A673 (cell line): ENCODE results near the gene GALNT11. TPM values are rescaled to one million over a fixed set of nuclear protein-coding genes. Genes with fewer than 3 reads are reported as not detected.
"Not testable (repeated sequence)": the region's sequence is repeated elsewhere in the genome, so short reads cannot be mapped to it uniquely, and the experiment has no call there.

ENCODE experiments used
- BruUV-seq: library from RNA; stranded (reverse); fragments of 400-500 nt; replicated peaks from 2 replicates; lab custom pipeline; 2021; lab: Mats Ljungman, UMichigan
- CTCF ChIA-PET: fragments of 300-600 bp; sonication (Branson Sonifier 250); formaldehyde crosslinking; loops from one replicate; lab custom pipeline; 2022; ENCODE audit warnings: antibody characterized with exemption; lab: Charles Lee
- POLR2A ChIA-PET: fragments of 300-600 bp; sonication (Branson Sonifier 250); formaldehyde crosslinking; loops from one replicate; lab custom pipeline; 2022; ENCODE audit warnings: antibody characterized with exemption; ENCODE audit not compliant: low non-redundant PET; lab: Charles Lee
- DNase-seq: peaks from one replicate; pipeline ENCODE4 v3.0.0-alpha.2; 2015; ENCODE audit warnings: low spot score
- H3K27ac ChIP-seq: fragments of 200-600 bp; sonication (generic); 2 replicates; pipeline ENCODE4 v1.5.1; 2016; ENCODE audit warnings: mixed run types, low read depth, mild to moderate bottlenecking, mixed read lengths, antibody characterized with exemption, low read length; ENCODE audit not compliant: poor library complexity, severe bottlenecking
- H3K27me3 ChIP-seq: fragments of 200-600 bp; sonication (generic); replicated peaks from 2 replicates; pipeline ENCODE4 v1.6.1; 2017; ENCODE audit warnings: mixed run types, low read depth, mild to moderate bottlenecking, mixed read lengths, antibody characterized with exemption, low read length; ENCODE audit not compliant: insufficient read depth, poor library complexity
- H3K36me3 ChIP-seq: fragments of 200-600 bp; sonication (generic); 2 replicates; pipeline ENCODE4 v1.6.1; 2016; ENCODE audit warnings: mixed run types, mild to moderate bottlenecking, mixed read lengths, antibody characterized with exemption, low read length; ENCODE audit not compliant: insufficient read depth, poor library complexity, severe bottlenecking
- H3K4me1 ChIP-seq: fragments of 200-600 bp; sonication (generic); 2 replicates; pipeline ENCODE4 v1.6.1; 2017; ENCODE audit warnings: mixed run types, mild to moderate bottlenecking, mixed read lengths, antibody characterized with exemption, low read length; ENCODE audit not compliant: insufficient read depth, poor library complexity, severe bottlenecking
- H3K4me3 ChIP-seq: fragments of 200-600 bp; sonication (generic); 2 replicates; pipeline ENCODE4 v1.5.1; 2016; ENCODE audit warnings: low read depth, mixed run types, mild to moderate bottlenecking, mixed read lengths, low read length; ENCODE audit not compliant: poor library complexity, severe bottlenecking
- H3K9me3 ChIP-seq: fragments of 200-600 bp; sonication (generic); 2 replicates; pipeline ENCODE4 v1.6.1; 2016; ENCODE audit warnings: mixed run types, low read depth, mild to moderate bottlenecking, mixed read lengths, antibody characterized with exemption, low read length; ENCODE audit not compliant: poor library complexity, severe bottlenecking
- EZH2 ChIP-seq: fragments of 200-600 bp; sonication (generic); IDR thresholded peaks from 2 replicates; pipeline ENCODE4 v1.6.1; 2017; ENCODE audit warnings: borderline replicate concordance, low read depth, mild to moderate bottlenecking, mixed read lengths, antibody characterized with exemption, low read length; ENCODE audit not compliant: poor library complexity, severe bottlenecking
- intact Hi-C: fragments of 100-400 bp; cut with micrococcal nuclease; formaldehyde crosslinking; loops from one replicate; pipeline ENCODE4 v1.10.0; 2022; ENCODE audit not compliant: unreplicated experiment
- total RNA-seq: library from RNA; stranded (reverse); gene quantifications from 2 replicates; pipeline ENCODE4 v1.2.3, GENCODE V29; 2021
- TF ChIP-seq, protein P1 (sequence below): fragments of 300-800, 200-600 bp; sonication (generic); conservative IDR thresholded peaks from 2 replicates; pipeline ENCODE4 v1.5.1; 2017; ENCODE audit warnings: low read depth, mild to moderate bottlenecking, antibody characterized with exemption, low read length, moderate library complexity, mixed read lengths

The GALNT11 gene
- total RNA-seq, 1 experiment from 2014 or later, result 35.5 TPM

DNA sequence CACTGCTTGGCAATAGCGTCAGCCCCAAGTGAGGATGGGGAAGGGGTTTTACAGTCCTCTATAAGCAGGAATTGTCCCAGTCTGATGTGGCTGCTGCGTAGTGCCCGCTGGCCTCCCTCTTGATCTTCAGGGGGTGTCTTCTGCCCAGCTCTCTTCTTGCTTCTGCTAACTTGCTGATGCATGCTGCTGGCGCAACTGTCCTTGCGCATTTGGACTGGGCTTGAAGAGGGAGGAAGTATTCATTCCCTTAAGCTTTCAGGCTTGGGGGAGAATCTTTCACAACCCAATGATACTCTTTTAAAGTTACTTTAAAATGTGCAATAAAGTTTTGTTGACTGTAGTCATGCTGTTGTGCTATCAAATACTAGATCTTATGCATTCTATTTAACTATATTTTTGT is 10.3 kb downstream of the GALNT11 start:
- Histone ChIP-seq H3K27ac (no peak overlapping the region), H3K36me3 (no peaks in the 10 kb centered on the region), H3K9me3 (peaks cover 20% of the 10 kb centered on the region), H3K4me3 (no peak overlapping the region), H3K27me3 (no peaks in the 10 kb centered on the region), H3K4me1 (no peaks in the 10 kb centered on the region)
- BruUV-seq, result no TSS peak
- ChIA-PET CTCF (no interaction called here), POLR2A (no interaction called here)
- no peak for TF ChIP-seq EZH2
- TF ChIP-seq, protein P1, sequence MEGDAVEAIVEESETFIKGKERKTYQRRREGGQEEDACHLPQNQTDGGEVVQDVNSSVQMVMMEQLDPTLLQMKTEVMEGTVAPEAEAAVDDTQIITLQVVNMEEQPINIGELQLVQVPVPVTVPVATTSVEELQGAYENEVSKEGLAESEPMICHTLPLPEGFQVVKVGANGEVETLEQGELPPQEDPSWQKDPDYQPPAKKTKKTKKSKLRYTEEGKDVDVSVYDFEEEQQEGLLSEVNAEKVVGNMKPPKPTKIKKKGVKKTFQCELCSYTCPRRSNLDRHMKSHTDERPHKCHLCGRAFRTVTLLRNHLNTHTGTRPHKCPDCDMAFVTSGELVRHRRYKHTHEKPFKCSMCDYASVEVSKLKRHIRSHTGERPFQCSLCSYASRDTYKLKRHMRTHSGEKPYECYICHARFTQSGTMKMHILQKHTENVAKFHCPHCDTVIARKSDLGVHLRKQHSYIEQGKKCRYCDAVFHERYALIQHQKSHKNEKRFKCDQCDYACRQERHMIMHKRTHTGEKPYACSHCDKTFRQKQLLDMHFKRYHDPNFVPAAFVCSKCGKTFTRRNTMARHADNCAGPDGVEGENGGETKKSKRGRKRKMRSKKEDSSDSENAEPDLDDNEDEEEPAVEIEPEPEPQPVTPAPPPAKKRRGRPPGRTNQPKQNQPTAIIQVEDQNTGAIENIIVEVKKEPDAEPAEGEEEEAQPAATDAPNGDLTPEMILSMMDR, result no peak
- intact Hi-C loops, result no loop called here
- no peak for DNase-seq

- H3K4me1 ChIP-seq, CTCF ChIA-PET, POLR2A ChIA-PET, BruUV-seq, intact Hi-C loops, H3K27me3 ChIP-seq, H3K27ac ChIP-seq, H3K4me3 ChIP-seq, H3K36me3 ChIP-seq, DNase-seq: not testable (repeated sequence)
- H3K9me3 ChIP-seq, result peaks cover 20% of the 10 kb centered on the region
Observed at GRCh38 chr7:152038410-152038809, 12.9 kb downstream of the GALNT11 start.

DNA sequence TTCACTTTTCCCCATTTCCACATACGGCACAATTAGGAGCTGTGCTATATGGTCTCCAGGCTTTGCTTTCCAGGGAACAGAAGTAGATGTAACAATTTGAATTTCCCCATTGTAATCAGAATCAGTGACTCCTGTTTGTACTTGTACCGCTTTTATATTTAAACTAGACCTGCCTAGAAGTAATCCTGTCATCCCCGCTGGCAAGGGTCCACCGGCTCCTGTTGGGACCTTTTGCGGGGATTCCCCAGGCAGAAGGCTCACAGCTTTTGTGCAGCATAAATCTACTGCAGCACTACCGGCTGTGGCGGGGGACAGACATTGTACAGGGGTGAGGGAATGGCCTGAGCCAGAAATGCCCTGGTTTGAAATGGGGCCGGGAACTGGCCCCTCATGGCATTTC is 17.6 kb downstream of the GALNT11 start:
- H3K27me3 ChIP-seq, CTCF ChIA-PET, DNase-seq, H3K27ac ChIP-seq, H3K4me1 ChIP-seq, BruUV-seq, POLR2A ChIA-PET, H3K36me3 ChIP-seq, intact Hi-C loops, H3K4me3 ChIP-seq: not testable (repeated sequence)
- peaks cover 23% of the 10 kb centered on the region for H3K9me3 ChIP-seq

DNA sequence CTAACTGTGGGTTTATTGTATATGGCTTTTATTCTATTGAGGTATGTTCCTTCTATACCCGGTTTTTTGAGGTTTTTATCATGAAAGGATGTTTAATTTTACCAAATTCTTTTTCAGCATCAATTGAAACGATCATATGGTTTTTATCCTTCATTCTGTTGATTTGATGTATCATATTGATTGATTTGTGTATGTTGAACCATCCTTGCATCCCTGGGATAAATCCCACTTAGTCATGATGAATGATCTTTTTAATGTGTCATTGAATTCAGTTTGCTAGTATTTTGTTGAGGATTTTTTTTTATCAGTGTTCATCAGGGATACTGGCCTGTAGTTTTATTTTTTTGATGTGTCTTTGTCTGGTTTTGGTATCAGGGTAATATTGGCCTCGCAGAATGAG is 19.4 kb downstream of the GALNT11 start:
- H3K4me3 ChIP-seq, H3K27me3 ChIP-seq, intact Hi-C loops, DNase-seq, H3K36me3 ChIP-seq, H3K27ac ChIP-seq, CTCF ChIA-PET, H3K4me1 ChIP-seq, POLR2A ChIA-PET, BruUV-seq: not testable (repeated sequence)
- H3K9me3 ChIP-seq, result peaks cover 15% of the 10 kb centered on the region

DNA sequence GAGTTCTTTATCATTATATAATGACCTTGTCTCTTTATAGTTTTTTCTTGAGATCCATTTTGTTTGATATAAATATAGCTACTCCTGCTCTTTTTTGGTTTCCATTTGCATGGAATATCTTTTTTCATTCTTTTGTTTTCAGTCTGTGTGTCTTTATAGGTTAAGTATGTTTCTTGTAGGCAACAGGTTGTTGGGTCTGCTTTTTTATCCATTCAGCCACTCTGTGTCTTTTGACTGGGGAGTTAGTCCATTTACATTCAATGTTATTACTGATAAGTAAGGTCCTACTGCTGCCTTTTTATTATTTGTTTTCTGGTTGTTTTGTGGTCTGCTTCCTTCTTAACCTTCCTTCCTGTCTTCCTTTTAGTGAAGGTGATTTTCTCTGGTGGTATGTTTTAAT is 21.1 kb downstream of the GALNT11 start:
- DNase-seq, result no peak
- CTCF ChIA-PET, result no interaction called here
- H3K36me3 ChIP-seq, result no peaks in the 10 kb centered on the region
- H3K9me3 ChIP-seq, result peaks cover 15% of the 10 kb centered on the region
- no peak overlapping the region for H3K4me3 ChIP-seq
- intact Hi-C loops, result no loop called here
- BruUV-seq, result no TSS peak
- H3K27me3 ChIP-seq, result no peaks in the 10 kb centered on the region
- no peak overlapping the region for H3K27ac ChIP-seq
- TF ChIP-seq, protein P1, result no peak
- no peak for TF ChIP-seq EZH2
- POLR2A ChIA-PET, result no interaction called here
- H3K4me1 ChIP-seq, result peaks cover 14% of the 10 kb centered on the region
